GM19438 (cell line): ENCODE results near the gene SPAG16.

Experiments used
- ATAC-seq: cut with Tn5 transposase; IDR thresholded peaks from one replicate; pipeline ENCODE4 v1.9.1; 2021; ENCODE audit warnings: low read depth; ENCODE audit not compliant: unreplicated experiment

Gene SPAG16

GRCh38 chr2:214410918-214411554, 1126.8 kb downstream of the SPAG16 start, which contains the start of gene VWC2L:
VWC2L (plus strand) TSS chr2:214411054; CDS start chr2:214414194, 3,140 bp downstream.
- no peak for ATAC-seq

- ATAC-seq = no peak
Measured at GRCh38 chr2:214412679-214413078, 1128.4 kb downstream of the SPAG16 start.

- no peak for ATAC-seq
Measured at GRCh38 chr2:214436470-214436869, 1152.2 kb downstream of the SPAG16 start.

- no peak for ATAC-seq
Measured at GRCh38 chr2:214450118-214450894, 1166.0 kb downstream of the SPAG16 start.

GRCh38 chr2:214451516-214452275, 1167.4 kb downstream of the SPAG16 start:
- ATAC-seq = no peak
